Pancreas (tissue), 10 donors: ENCODE measurements around the gene SVEP1. TPM values are rescaled to one million over a fixed set of nuclear protein-coding genes. Genes with fewer than 3 reads are reported as not detected.

ENCODE experiments used
- ATAC-seq, 4 donors: fragments of 200-7000 bp; cut with Tn5 transposase; one replicate each; pipeline versions ENCODE4 v1.8.0 to v1.9.1; 2020; ENCODE audit warnings: mild to moderate bottlenecking in 4 of 4, moderate library complexity in 4 of 4
- DNase-seq, 6 donors: peaks; one replicate each; pipeline ENCODE4 v3.0.0-alpha.2; 2020
- FAIRE-seq: peaks from 2 replicates; lab custom pipeline; 2012; peaks lifted over from hg19 to GRCh38; lab: Jason Lieb, UNC
- H3K27ac ChIP-seq, 4 donors: fragments of 200-600 bp; sonication (generic); 1 replicate in 3 of 4; 2 replicates in 1 of 4; pipeline versions ENCODE4 v1.5.0 to v1.8.0; 2020
- H3K27me3 ChIP-seq, 4 donors: fragments of 200-600 bp; one replicate each; pipeline ENCODE4 v1.8.0; 2021
- H3K36me3 ChIP-seq, 3 donors: fragments of 200-600 bp; sonication (generic) in 1 of 3; one replicate each; pipeline versions ENCODE4 v1.5.0 to v1.8.0; 2020 to 2021
- H3K4me1 ChIP-seq, 3 donors: fragments of 200-600 bp; one replicate each; pipeline ENCODE4 v1.8.0; 2021
- H3K4me3 ChIP-seq, 4 donors: fragments of 200-600 bp; sonication (generic) in 2 of 4; one replicate each; pipeline versions ENCODE4 v1.5.0 to v1.8.0; 2020 to 2021
- H3K9me3 ChIP-seq, 4 donors: fragments of 200-600 bp; one replicate each; pipeline ENCODE4 v1.8.0; 2021
- CTCF ChIP-seq, 4 donors: fragments of 200-600 bp; sonication (generic) in 3 of 4; IDR thresholded peaks; one replicate each; pipeline versions ENCODE4 v1.5.0 to v1.8.0; 2021; ENCODE audit warnings: antibody characterized with exemption in 4 of 4
- WGBS, 2 donors: extraction: QIAGEN DNeasy Blood & Tissue Kit; methylation state at CpG; one replicate each; pipeline ENCODE4 v1.1.7; 2013; 5-methylcytosine and 5-hydroxymethylcytosine counted together
- intact Hi-C, 3 donors: fragments of 100-400 bp; cut with DNase I; formaldehyde crosslinking; loops; one replicate each; pipeline versions ENCODE4 v1.11.1 to v1.14.2; 2022
- polyA plus RNA-seq, 2 donors: library from polyadenylated mRNA; stranded (reverse); fragments of 200-250 nt; gene quantifications; one replicate each; pipeline ENCODE4 v1.2.3, GENCODE V29; 2013
- total RNA-seq, 6 donors: library from RNA; stranded (reverse); fragmentation: NEBNext Ultra II Directional in 4 of 6; extraction: Animal tissue kit (Norgen Biotek cat#: 25700) in 4 of 6; gene quantifications; one replicate each; pipeline versions ENCODE4 v1.2.1 to v1.2.4, GENCODE V29; 2021 to 2023
- donor health status: healthy with polysubstance abuse.
- donor health status: DM: no; HTN: no; CAD: no; lungs with moderate emphysema.
- donor health status: DM: no; HTN: no; CAD: no.
- donor health status: control.
- donor health status: control.
- donor health status: Bipolar disorder and iron deficiency.
- donor health status: DM: yes; HTN: yes; CAD: no.
- donor health status: DM: no; HTN: no; CAD: no.
- donor health status: DM: no; HTN: no; CAD: no.
- donor health status: DM: yes; HTN: yes; CAD: no.

SVEP1 gene
- total and polyA plus RNA-seq, 8 donors, result 0.96 to 12.8 (median 4.3) TPM

- H3K36me3 ChIP-seq, result no peaks in the 10 kb centered on the region
- peaks cover 0 to 9% (median 0%) of the 10 kb centered on the region in 4 donors for H3K27me3 ChIP-seq
- no peak overlapping the region for H3K27ac ChIP-seq
- FAIRE-seq (no peak), DNase-seq (no peak), ATAC-seq (no peak)
- 58 to 67% methylated on average over 3 of the region's 3 CpGs for WGBS, 2 donors
- no peaks in the 10 kb centered on the region for H3K9me3 ChIP-seq
- intact Hi-C loops, result no loop called here
- no peaks in the 10 kb centered on the region for H3K4me1 ChIP-seq
- no peak for TF ChIP-seq CTCF (IDR thresholded peaks at IDR 0.05)
- no peak overlapping the region for H3K4me3 ChIP-seq
Observed at GRCh38 chr9:110582156-110582555, 2.6 kb upstream of the SVEP1 start.

- Histone ChIP-seq H3K27me3 (peaks cover 0 to 14% (median 4%) of the 10 kb centered on the region in 4 donors), H3K4me1 (no peaks in the 10 kb centered on the region), H3K4me3 (no peak overlapping the region), H3K36me3 (no peaks in the 10 kb centered on the region), H3K9me3 (no peaks in the 10 kb centered on the region), H3K27ac (no peak overlapping the region)
- ATAC-seq, result peak in 3 of 4 donors; percentile 47 to 69 (median 50)
- no peak for DNase-seq
- intact Hi-C loops, result no loop called here
- 32 to 34% methylated on average over 6 of the region's 6 CpGs for WGBS, 2 donors
- FAIRE-seq, result no peak
- no peak for TF ChIP-seq CTCF (IDR thresholded peaks at IDR 0.05)
Observed at GRCh38 chr9:110580850-110581249, 1.3 kb upstream of the SVEP1 start.

- DNase-seq (no peak), FAIRE-seq (no peak), ATAC-seq (peak in 3 of 4 donors; percentile 23 to 44 (median 26))
- peak overlapping the region in 2 of 4 donors; percentile 58 to 65 for H3K27ac ChIP-seq
- intact Hi-C loops, result no loop called here
- no peaks in the 10 kb centered on the region for H3K4me1 ChIP-seq
- H3K36me3 ChIP-seq, result no peaks in the 10 kb centered on the region
- 1% methylated on average over 13 of the region's 13 CpGs for WGBS, 2 donors
- peaks cover 0 to 14% (median 4%) of the 10 kb centered on the region in 4 donors for H3K27me3 ChIP-seq
- no peak for TF ChIP-seq CTCF (IDR thresholded peaks at IDR 0.05)
- H3K4me3 ChIP-seq, result peak overlapping the region; percentile 18 to 52 (median 33)
- no peaks in the 10 kb centered on the region for H3K9me3 ChIP-seq
Observed at GRCh38 chr9:110579862-110580219, 300 bp upstream of the SVEP1 start.

GRCh38 chr9:110578575-110579033 is 937 bp downstream of the SVEP1 start:
- 6 to 8% methylated on average over 16 to 22 of the region's 22 CpGs for WGBS, 2 donors
- intact Hi-C loops, result no loop called here
- no peak for DNase-seq
- Histone ChIP-seq H3K4me1 (no peaks in the 10 kb centered on the region), H3K27ac (peak overlapping the region in 3 of 4 donors; percentile 22 to 65 (median 58)), H3K4me3 (peak overlapping the region; percentile 18 to 52 (median 33)), H3K27me3 (peaks cover 0 to 14% (median 4%) of the 10 kb centered on the region in 4 donors), H3K36me3 (no peaks in the 10 kb centered on the region), H3K9me3 (no peaks in the 10 kb centered on the region)
- no peak for ATAC-seq
- TF ChIP-seq CTCF (IDR thresholded peaks at IDR 0.05), result no peak
- no peak for FAIRE-seq

GRCh38 chr9:110575945-110576344 is 3.6 kb downstream of the SVEP1 start:
- Histone ChIP-seq H3K4me3 (no peak overlapping the region), H3K27ac (no peak overlapping the region), H3K36me3 (no peaks in the 10 kb centered on the region), H3K9me3 (no peaks in the 10 kb centered on the region), H3K4me1 (no peaks in the 10 kb centered on the region), H3K27me3 (peaks cover 0 to 14% (median 4%) of the 10 kb centered on the region in 4 donors)
- no peak for DNase-seq
- no peak for TF ChIP-seq CTCF (IDR thresholded peaks at IDR 0.05)
- no peak for FAIRE-seq
- intact Hi-C loops, result no loop called here
- no peak for ATAC-seq
